OCI-LY7 (cell line): ENCODE data around the gene CRACDL. TPM values are rescaled to one million over a fixed set of nuclear protein-coding genes. Genes with fewer than 3 reads are reported as not detected.

Source experiments
- BruUV-seq: library from RNA; stranded (reverse); fragments of 400-500 nt; replicated peaks from 2 replicates; lab custom pipeline; 2021; lab: Mats Ljungman, UMichigan
- CTCF ChIA-PET: fragments of 300-600 bp; sonication (Branson Sonifier 250); formaldehyde crosslinking; loops from one replicate; lab custom pipeline; 2022; ENCODE audit warnings: antibody characterized with exemption; ENCODE audit not compliant: unreplicated experiment; lab: Charles Lee
- POLR2A ChIA-PET: fragments of 300-600 bp; sonication (Branson Sonifier 250); formaldehyde crosslinking; loops from one replicate; lab custom pipeline; 2022; ENCODE audit warnings: antibody characterized with exemption; lab: Charles Lee
- DNase-seq: peaks from one replicate; pipeline ENCODE4 v3.0.0-alpha.2; 2015; ENCODE audit warnings: low spot score
- H2AFZ ChIP-seq: fragments of 200-600 bp; sonication (generic), shearing (Covaris generic); 2 replicates; pipeline ENCODE4 v1.6.1; 2014; ENCODE audit warnings: mild to moderate bottlenecking, antibody characterized with exemption, low read length, moderate library complexity
- H3K27ac ChIP-seq: fragments of 200-600 bp; sonication (generic); 2 replicates; pipeline ENCODE4 v1.5.1; 2014; ENCODE audit warnings: mixed run types, low read depth, mild to moderate bottlenecking, moderate library complexity, low read length, inconsistent platforms; ENCODE audit not compliant: poor library complexity, severe bottlenecking
- H3K36me3 ChIP-seq: fragments of 200-600 bp; sonication (generic); 2 replicates; pipeline ENCODE4 v1.6.1; 2014; ENCODE audit warnings: mild to moderate bottlenecking, antibody characterized with exemption, low read length, moderate library complexity, mixed read lengths; ENCODE audit not compliant: insufficient read depth
- H3K4me1 ChIP-seq: fragments of 200-600 bp; sonication (generic); 2 replicates; pipeline ENCODE4 v1.5.1; 2014; ENCODE audit warnings: mild to moderate bottlenecking, low read length; ENCODE audit not compliant: insufficient read depth, poor library complexity, severe bottlenecking
- H3K4me2 ChIP-seq: fragments of 200-600 bp; sonication (generic); 2 replicates; pipeline ENCODE4 v1.6.1; 2014; ENCODE audit warnings: mild to moderate bottlenecking, low read length
- H3K4me3 ChIP-seq: fragments of 200-600 bp; sonication (generic); 2 replicates; pipeline ENCODE4 v1.5.1; 2014; ENCODE audit warnings: mild to moderate bottlenecking, low read depth, low read length; ENCODE audit not compliant: poor library complexity, severe bottlenecking
- H3K79me2 ChIP-seq: fragments of 200-600 bp; sonication (generic); 2 replicates; pipeline ENCODE4 v1.6.1; 2016; ENCODE audit warnings: low read depth, mild to moderate bottlenecking, low read length, moderate library complexity, mixed read lengths; ENCODE audit not compliant: insufficient read depth
- H3K9me2 ChIP-seq: fragments of 200-600 bp; sonication (generic); 2 replicates; pipeline ENCODE4 v1.6.1; 2016; ENCODE audit warnings: mild to moderate bottlenecking, low read length, mixed read lengths; ENCODE audit not compliant: insufficient read depth
- H3K9me3 ChIP-seq: fragments of 200-600 bp; sonication (generic); 2 replicates; pipeline ENCODE4 v1.6.1; 2014; ENCODE audit warnings: mild to moderate bottlenecking, mixed run types, low read length, mixed read lengths
- H4K20me1 ChIP-seq: fragments of 200-600 bp; sonication (generic); 2 replicates; pipeline ENCODE4 v1.6.1; 2014; ENCODE audit warnings: mild to moderate bottlenecking, antibody characterized with exemption, low read length, moderate library complexity, mixed read lengths; ENCODE audit not compliant: insufficient read depth
- EZH2phosphoT487 ChIP-seq: fragments of 200-600 bp; sonication (generic); IDR thresholded peaks from 2 replicates; pipeline ENCODE4 v1.6.1; 2018; ENCODE audit warnings: low read depth, borderline replicate concordance, mild to moderate bottlenecking, mixed run types, antibody characterized with exemption, low read length, moderate library complexity, mixed read lengths
- intact Hi-C: fragments of 100-400 bp; cut with micrococcal nuclease; formaldehyde crosslinking; loops from one replicate; pipeline ENCODE4 v1.10.0; 2022; ENCODE audit not compliant: unreplicated experiment
- total RNA-seq, 2 experiments: library from RNA; depleted of rRNA in 1 of 2; stranded (reverse); fragments of >200 nt in 1 of 2; shearing (Covaris generic) in 1 of 2; gene quantifications; 2 replicates each; pipeline ENCODE4 v1.2.3, GENCODE V29; 2014 to 2022
- TF ChIP-seq, protein P1 (sequence below): fragments of 200-600 bp; sonication (generic); conservative IDR thresholded peaks from 2 replicates; pipeline ENCODE4 v1.5.1; 2014; ENCODE audit warnings: mild to moderate bottlenecking, antibody characterized with exemption, low read length, moderate library complexity, mixed read lengths

The CRACDL gene
- total RNA-seq, 2 experiments from 2014 or later = 0.03 to 0.13 TPM

DNA sequence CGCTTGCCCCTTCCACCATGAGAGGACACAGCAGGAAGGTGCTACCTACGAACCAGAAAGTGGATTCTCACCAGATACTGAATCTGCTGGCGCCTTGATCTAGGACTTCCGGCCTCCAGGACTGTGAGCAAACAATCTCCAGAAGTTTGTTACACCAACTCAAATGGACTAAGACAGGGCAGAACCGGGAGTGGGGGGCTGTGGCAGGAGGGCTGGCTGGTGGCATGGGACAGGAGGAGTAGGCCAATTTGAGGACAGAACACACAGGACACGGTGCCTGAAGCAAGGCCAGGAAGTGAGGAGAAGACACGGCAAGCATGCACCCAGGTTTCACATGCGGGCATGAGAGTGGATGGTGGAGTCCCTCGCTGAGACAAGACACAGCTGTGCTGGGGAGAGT, 40.1 kb downstream of the CRACDL start:
- POLR2A ChIA-PET = interaction anchor here (1.5 kb wide), 1 partner anchor 14 kb away, joined by 4 read pairs; no protein-coding TSS in a partner anchor

GRCh38 chr2:98895221-98895620, 40.8 kb downstream of the CRACDL start:
- no TSS peak for BruUV-seq
- no peak overlapping the region for H3K4me3 ChIP-seq
- H3K4me2 ChIP-seq = no peak overlapping the region
- peak overlapping the region; percentile 76; the same call in 1 of the 2 replicates for H2AFZ ChIP-seq
- POLR2A ChIA-PET = interaction anchor here (1.5 kb wide), 1 partner anchor 14 kb away, joined by 4 read pairs; no protein-coding TSS in a partner anchor
- TF ChIP-seq EZH2phosphoT487 = no peak
- TF ChIP-seq, protein P1, sequence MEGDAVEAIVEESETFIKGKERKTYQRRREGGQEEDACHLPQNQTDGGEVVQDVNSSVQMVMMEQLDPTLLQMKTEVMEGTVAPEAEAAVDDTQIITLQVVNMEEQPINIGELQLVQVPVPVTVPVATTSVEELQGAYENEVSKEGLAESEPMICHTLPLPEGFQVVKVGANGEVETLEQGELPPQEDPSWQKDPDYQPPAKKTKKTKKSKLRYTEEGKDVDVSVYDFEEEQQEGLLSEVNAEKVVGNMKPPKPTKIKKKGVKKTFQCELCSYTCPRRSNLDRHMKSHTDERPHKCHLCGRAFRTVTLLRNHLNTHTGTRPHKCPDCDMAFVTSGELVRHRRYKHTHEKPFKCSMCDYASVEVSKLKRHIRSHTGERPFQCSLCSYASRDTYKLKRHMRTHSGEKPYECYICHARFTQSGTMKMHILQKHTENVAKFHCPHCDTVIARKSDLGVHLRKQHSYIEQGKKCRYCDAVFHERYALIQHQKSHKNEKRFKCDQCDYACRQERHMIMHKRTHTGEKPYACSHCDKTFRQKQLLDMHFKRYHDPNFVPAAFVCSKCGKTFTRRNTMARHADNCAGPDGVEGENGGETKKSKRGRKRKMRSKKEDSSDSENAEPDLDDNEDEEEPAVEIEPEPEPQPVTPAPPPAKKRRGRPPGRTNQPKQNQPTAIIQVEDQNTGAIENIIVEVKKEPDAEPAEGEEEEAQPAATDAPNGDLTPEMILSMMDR = no peak
- no peak overlapping the region for H3K27ac ChIP-seq
- no peaks in the 10 kb centered on the region for H3K79me2 ChIP-seq
- intact Hi-C loops = no loop called here
- CTCF ChIA-PET = no interaction called here
- no peaks in the 10 kb centered on the region for H3K9me3 ChIP-seq
- no peaks in the 10 kb centered on the region for H4K20me1 ChIP-seq
- DNase-seq = no peak
- H3K9me2 ChIP-seq = no peaks in the 10 kb centered on the region
- no peaks in the 10 kb centered on the region for H3K36me3 ChIP-seq
- H3K4me1 ChIP-seq = peaks cover 20% of the 10 kb centered on the region

More for the DNA sequence above, 40.1 kb downstream of the CRACDL start:
- Histone ChIP-seq H3K9me2 (no peaks in the 10 kb centered on the region), H3K9me3 (no peaks in the 10 kb centered on the region), H4K20me1 (no peaks in the 10 kb centered on the region), H3K4me2 (no peak overlapping the region), H3K79me2 (no peaks in the 10 kb centered on the region), H2AFZ (peak overlapping the region; percentile 76), H3K4me3 (no peak overlapping the region), H3K4me1 (peaks cover 20% of the 10 kb centered on the region), H3K27ac (no peak overlapping the region), H3K36me3 (no peaks in the 10 kb centered on the region)
- no peak for TF ChIP-seq EZH2phosphoT487
- TF ChIP-seq, protein P1 = no peak
- no TSS peak for BruUV-seq
- CTCF ChIA-PET = no interaction called here
- intact Hi-C loops = no loop called here
- DNase-seq = no peak

GRCh38 chr2:98894331-98895000, 41.6 kb downstream of the CRACDL start:
- H3K36me3 ChIP-seq = no peaks in the 10 kb centered on the region
- no peak for DNase-seq
- H4K20me1 ChIP-seq = no peaks in the 10 kb centered on the region
- ChIA-PET POLR2A (no interaction called here), CTCF (no interaction called here)
- no peak overlapping the region for H3K27ac ChIP-seq
- H3K79me2 ChIP-seq = no peaks in the 10 kb centered on the region
- TF ChIP-seq EZH2phosphoT487 = no peak
- TF ChIP-seq, protein P1 = no peak
- H3K9me3 ChIP-seq = 0 out of 2 replicates have a peak, but pooled peaks cover 2% of the 10 kb centered on the region
- H3K9me2 ChIP-seq = no peaks in the 10 kb centered on the region
- H3K4me1 ChIP-seq = peaks cover 20% of the 10 kb centered on the region
- no peak overlapping the region for H3K4me2 ChIP-seq
- intact Hi-C loops = no loop called here
- BruUV-seq = no TSS peak
- H2AFZ ChIP-seq = no peak overlapping the region
- H3K4me3 ChIP-seq = no peak overlapping the region
